ENCODE results near the gene SPSB4.

DNA sequence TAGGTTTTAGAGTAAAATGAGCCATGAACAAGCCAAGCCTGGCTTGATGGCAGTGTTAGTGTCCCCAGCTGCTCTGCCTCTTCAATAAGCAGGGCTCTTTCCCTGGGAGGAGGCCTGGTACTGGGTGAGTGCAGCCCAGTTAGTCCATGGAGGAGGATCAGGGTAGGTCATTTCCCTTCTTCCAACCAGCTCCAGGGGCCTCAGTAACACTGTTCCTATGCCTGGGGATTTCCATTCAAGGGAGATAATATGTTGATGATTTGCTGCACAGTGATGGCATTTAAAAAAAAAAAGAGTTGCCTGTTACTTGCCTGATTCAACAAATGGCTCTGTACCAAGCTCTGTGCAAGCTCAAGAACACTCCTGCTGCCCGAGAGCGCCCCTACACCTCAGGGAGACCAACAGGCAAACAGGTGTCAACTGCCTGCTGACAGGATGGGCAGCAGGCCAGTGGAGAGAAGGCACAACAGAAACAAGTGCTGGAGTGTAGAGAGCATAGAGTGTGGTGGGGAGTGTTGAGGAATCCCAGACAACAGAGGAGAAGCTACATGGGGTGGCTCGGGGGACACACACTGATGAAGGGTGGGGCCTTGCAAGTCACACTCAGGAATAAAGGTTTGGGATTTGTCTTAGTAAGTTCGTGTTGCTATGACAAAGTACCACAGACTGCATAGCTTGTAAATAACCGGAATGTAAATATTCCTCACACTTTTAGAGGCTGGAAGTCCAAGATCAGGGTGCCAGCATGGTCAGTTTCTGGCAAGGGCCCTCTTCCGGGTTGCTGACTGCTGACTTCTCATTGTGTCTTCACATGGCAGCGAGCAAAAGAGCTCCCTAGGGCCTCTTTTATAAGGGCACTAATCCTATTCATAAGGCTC, 101.9 kb downstream of the SPSB4 start:
- TF ChIP-seq SRF (IDR thresholded peaks at IDR 0.05; ENCODE audit: low read depth, low read length) (no peak), POLR2A (IDR thresholded peaks at IDR 0.05; ENCODE audit: control extremely low read depth in 1 of 2, low read depth in 2 of 2, low read length in 2 of 2) (no peak), PHF8 (conservative IDR thresholded peaks at IDR 0.05; ENCODE audit: low read depth, low read length) (no peak), YY1 (IDR thresholded peaks at IDR 0.05; ENCODE audit: low read depth, low read length) (no peak), HDAC2 (IDR thresholded peaks at IDR 0.05; ENCODE audit: borderline replicate concordance in 1 of 2, low read depth in 2 of 2, low read length in 2 of 2) (no peak), KDM4A (IDR thresholded peaks at IDR 0.05; ENCODE audit: low read depth, low read length, severe bottlenecking) (no peak), ZNF274 (IDR thresholded peaks at IDR 0.05; ENCODE audit: borderline replicate concordance, extremely low read depth, low read length) (no peak)
- TF ChIP-seq, protein P1, sequence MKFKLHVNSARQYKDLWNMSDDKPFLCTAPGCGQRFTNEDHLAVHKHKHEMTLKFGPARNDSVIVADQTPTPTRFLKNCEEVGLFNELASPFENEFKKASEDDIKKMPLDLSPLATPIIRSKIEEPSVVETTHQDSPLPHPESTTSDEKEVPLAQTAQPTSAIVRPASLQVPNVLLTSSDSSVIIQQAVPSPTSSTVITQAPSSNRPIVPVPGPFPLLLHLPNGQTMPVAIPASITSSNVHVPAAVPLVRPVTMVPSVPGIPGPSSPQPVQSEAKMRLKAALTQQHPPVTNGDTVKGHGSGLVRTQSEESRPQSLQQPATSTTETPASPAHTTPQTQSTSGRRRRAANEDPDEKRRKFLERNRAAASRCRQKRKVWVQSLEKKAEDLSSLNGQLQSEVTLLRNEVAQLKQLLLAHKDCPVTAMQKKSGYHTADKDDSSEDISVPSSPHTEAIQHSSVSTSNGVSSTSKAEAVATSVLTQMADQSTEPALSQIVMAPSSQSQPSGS (IDR thresholded peaks at IDR 0.05; ENCODE audit: low read length) = no peak

Measured in H1 (cell line).